ENCODE results near the gene PRKCZ. TPM values are rescaled to one million over a fixed set of nuclear protein-coding genes. Genes with fewer than 3 reads are reported as not detected.

Gene PRKCZ
- total RNA-seq, 1 donor = 4.6 TPM

- H3K4me1 ChIP-seq (ENCODE audit: insufficient read depth, low read length) = peaks cover 20% of the 10 kb centered on the region
- H3K9me3 ChIP-seq (ENCODE audit: low read depth, low read length) = no peaks in the 10 kb centered on the region
- no peak overlapping the region for H3K4me3 ChIP-seq (ENCODE audit: low read length)
- peaks cover 24% of the 10 kb centered on the region for H3K27me3 ChIP-seq (ENCODE audit: insufficient read depth, low read length)
Measured at GRCh38 chr1:2046953-2047748, 3.1 kb upstream of the PRKCZ start.

DNA sequence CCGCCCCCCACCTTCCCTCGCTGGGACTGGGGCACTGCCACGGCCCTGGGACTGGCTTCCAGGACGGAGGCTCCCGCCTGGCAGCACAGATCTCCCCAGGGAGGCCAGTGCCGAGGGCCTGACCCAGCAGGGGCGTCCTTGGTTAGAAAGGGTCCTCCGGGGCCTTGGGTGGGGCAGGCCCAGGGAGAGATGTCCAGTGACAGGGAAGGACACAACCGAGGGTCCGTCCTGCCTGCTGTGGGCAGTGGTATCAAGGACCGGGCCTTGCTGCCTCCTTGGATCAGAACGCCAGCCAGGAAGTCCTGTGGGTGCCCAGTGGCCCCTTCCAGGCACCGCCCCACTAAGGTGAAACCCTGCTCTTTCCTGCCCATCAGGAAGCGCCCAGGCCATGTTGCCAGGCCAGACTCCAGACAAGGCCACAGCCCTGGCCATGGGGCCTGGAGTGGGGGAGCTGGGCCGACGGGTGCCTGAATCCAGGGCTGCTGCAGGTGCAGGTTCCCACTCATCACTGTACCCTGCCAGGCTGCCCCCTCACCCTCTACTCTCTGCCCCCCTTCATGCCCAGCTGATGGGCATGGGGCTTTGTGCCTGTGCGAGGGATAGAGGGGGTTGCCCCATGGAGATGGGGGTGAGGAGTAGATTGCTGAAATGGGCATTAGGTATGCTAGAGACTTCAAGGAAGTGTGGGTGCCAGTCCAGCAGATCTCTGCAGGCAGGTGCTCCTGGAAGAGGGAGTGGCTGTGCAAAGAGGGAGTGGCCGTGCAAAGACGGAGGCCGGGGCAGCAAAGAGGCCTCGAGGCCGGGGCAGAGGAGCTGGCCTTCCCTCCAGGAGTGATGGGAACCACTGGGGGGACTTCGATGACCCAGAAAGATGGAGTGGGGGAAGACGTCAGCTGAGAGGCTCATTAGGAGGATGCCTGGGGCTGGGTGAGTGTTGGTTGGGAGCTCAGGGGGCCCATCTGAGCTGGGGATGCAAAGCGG is 2.2 kb upstream of the PRKCZ start:
- Histone ChIP-seq H3K4me1 (ENCODE audit: insufficient read depth, low read length) (peaks cover 20% of the 10 kb centered on the region), H3K27me3 (ENCODE audit: insufficient read depth, low read length) (peaks cover 24% of the 10 kb centered on the region), H3K4me3 (ENCODE audit: low read length) (no peak overlapping the region), H3K9me3 (ENCODE audit: low read depth, low read length) (no peaks in the 10 kb centered on the region)

- Histone ChIP-seq H3K4me1 (ENCODE audit: insufficient read depth, low read length) (peaks cover 20% of the 10 kb centered on the region), H3K27me3 (ENCODE audit: insufficient read depth, low read length) (peaks cover 24% of the 10 kb centered on the region), H3K9me3 (ENCODE audit: low read depth, low read length) (no peaks in the 10 kb centered on the region), H3K4me3 (ENCODE audit: low read length) (peak overlapping the region; percentile 48)
Measured at GRCh38 chr1:2049225-2049717, 940 bp upstream of the PRKCZ start.

GRCh38 chr1:2050461-2050792 is 216 bp downstream of the PRKCZ start:
- Histone ChIP-seq H3K27me3 (ENCODE audit: insufficient read depth, low read length) (peaks cover 24% of the 10 kb centered on the region), H3K4me1 (ENCODE audit: insufficient read depth, low read length) (peaks cover 11% of the 10 kb centered on the region), H3K4me3 (ENCODE audit: low read length) (peak overlapping the region; percentile 48), H3K9me3 (ENCODE audit: low read depth, low read length) (no peaks in the 10 kb centered on the region)

GRCh38 chr1:2050793-2051682 is 827 bp downstream of the PRKCZ start:
- Histone ChIP-seq H3K4me1 (ENCODE audit: insufficient read depth, low read length) (peaks cover 11% of the 10 kb centered on the region), H3K9me3 (ENCODE audit: low read depth, low read length) (no peaks in the 10 kb centered on the region), H3K27me3 (ENCODE audit: insufficient read depth, low read length) (peaks cover 24% of the 10 kb centered on the region), H3K4me3 (ENCODE audit: low read length) (peak overlapping the region; percentile 48)

- Histone ChIP-seq H3K4me1 (ENCODE audit: insufficient read depth, low read length) (peaks cover 11% of the 10 kb centered on the region), H3K27me3 (ENCODE audit: insufficient read depth, low read length) (peaks cover 17% of the 10 kb centered on the region)
Measured at GRCh38 chr1:2052054-2052679, 2.0 kb downstream of the PRKCZ start.

DNA sequence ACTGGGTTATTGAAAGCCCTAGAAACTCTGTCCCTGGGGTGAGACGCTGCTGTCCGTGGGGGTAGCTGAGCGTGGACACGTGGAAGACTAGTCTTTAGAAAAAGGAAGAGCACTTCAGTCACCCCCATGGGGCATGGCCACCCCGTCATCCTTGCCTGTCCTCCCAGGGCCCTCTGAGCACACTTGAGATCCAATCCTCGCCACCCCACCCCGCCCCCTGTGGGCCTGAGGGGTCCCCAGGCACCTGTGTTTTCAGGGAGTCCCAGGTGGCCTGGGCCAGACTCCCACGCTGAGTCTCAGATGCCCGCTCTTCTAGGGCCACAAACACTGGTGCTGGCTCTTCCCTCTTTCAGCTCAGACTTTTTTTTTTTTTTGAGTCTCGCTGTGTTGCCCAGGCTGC is 2.5 kb downstream of the PRKCZ start:
- Histone ChIP-seq H3K4me1 (ENCODE audit: insufficient read depth, low read length) (peaks cover 11% of the 10 kb centered on the region), H3K9me3 (ENCODE audit: low read depth, low read length) (no peaks in the 10 kb centered on the region), H3K27me3 (ENCODE audit: insufficient read depth, low read length) (peaks cover 14% of the 10 kb centered on the region), H3K4me3 (ENCODE audit: low read length) (no peak overlapping the region)

More at GRCh38 chr1:2052054-2052679, 2.0 kb downstream of the PRKCZ start:
- H3K4me3 ChIP-seq (ENCODE audit: low read length) = no peak overlapping the region
- H3K9me3 ChIP-seq (ENCODE audit: low read depth, low read length) = no peaks in the 10 kb centered on the region

DNA sequence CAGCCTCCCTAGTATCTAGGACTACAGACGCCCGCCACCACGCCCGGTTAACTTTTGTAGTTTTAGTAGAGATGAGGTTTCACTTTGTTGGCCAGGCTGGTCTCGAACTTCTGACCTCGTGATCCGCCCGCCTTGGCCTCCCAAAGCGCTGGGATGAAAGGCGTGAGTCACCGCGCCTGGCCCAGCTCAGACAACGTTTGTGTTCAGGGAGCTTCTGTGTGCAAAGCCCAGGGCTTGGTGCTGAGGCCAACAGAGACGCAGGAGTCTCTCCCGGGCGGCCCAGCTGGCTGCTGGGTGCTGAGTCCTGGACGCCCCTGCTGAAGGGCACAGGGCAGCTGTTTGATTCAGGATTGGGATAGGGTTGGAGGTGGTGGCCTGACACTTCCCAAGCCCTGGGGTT is 3.0 kb downstream of the PRKCZ start:
- Histone ChIP-seq H3K9me3 (ENCODE audit: low read depth, low read length) (no peaks in the 10 kb centered on the region), H3K27me3 (ENCODE audit: insufficient read depth, low read length) (peaks cover 10% of the 10 kb centered on the region), H3K4me1 (ENCODE audit: insufficient read depth, low read length) (peaks cover 11% of the 10 kb centered on the region), H3K4me3 (ENCODE audit: low read length) (no peak overlapping the region)

DNA sequence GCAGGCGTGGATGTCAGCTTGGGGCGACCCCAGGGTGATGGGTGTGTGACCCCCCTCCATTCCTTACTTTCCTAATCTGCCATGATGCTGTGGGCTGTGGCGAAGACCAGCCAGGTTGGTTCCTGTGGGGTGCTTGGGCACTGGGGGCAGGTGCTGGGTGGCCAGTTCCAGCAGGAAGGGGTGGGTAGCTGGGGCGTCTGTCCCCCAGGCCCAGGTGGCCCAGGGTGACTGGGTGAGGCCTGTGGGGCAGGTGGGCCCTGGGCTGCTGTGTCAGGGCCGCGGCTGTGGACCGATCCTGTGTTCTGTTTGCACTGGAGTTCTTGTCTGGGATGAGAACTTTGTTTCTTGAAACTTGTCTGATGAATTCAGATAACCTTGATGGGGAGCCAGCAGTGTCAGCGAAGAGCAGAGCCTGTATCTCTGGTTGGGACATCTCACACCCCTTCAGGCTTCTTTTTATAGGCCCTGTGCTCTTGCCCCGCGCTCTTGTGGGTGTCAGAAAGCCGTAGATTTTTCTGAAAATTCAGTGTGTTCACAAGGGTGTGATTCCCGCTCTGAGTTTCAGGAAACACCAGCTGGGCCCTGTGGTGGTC is 3.7 kb downstream of the PRKCZ start:
- peaks cover 11% of the 10 kb centered on the region for H3K4me1 ChIP-seq (ENCODE audit: insufficient read depth, low read length)
- H3K4me3 ChIP-seq (ENCODE audit: low read length) = no peak overlapping the region
- H3K9me3 ChIP-seq (ENCODE audit: low read depth, low read length) = no peaks in the 10 kb centered on the region
- peaks cover 9% of the 10 kb centered on the region for H3K27me3 ChIP-seq (ENCODE audit: insufficient read depth, low read length)

GRCh38 chr1:2054560-2054959 is 4.3 kb downstream of the PRKCZ start:
- Histone ChIP-seq H3K4me1 (ENCODE audit: insufficient read depth, low read length) (peaks cover 6% of the 10 kb centered on the region), H3K9me3 (ENCODE audit: low read depth, low read length) (no peaks in the 10 kb centered on the region), H3K27me3 (ENCODE audit: insufficient read depth, low read length) (peaks cover 2% of the 10 kb centered on the region), H3K4me3 (ENCODE audit: low read length) (no peak overlapping the region)

GRCh38 chr1:2055911-2056575 is 5.8 kb downstream of the PRKCZ start:
- H3K27me3 ChIP-seq (ENCODE audit: insufficient read depth, low read length) = no peaks in the 10 kb centered on the region
- H3K9me3 ChIP-seq (ENCODE audit: low read depth, low read length) = no peaks in the 10 kb centered on the region
- H3K4me3 ChIP-seq (ENCODE audit: low read length) = no peak overlapping the region
- H3K4me1 ChIP-seq (ENCODE audit: insufficient read depth, low read length) = no peaks in the 10 kb centered on the region

GRCh38 chr1:2056955-2057590 is 6.9 kb downstream of the PRKCZ start:
- Histone ChIP-seq H3K4me1 (ENCODE audit: insufficient read depth, low read length) (no peaks in the 10 kb centered on the region), H3K4me3 (ENCODE audit: low read length) (no peak overlapping the region), H3K27me3 (ENCODE audit: insufficient read depth, low read length) (no peaks in the 10 kb centered on the region), H3K9me3 (ENCODE audit: low read depth, low read length) (no peaks in the 10 kb centered on the region)

- Histone ChIP-seq H3K4me3 (ENCODE audit: low read length) (no peak overlapping the region), H3K4me1 (ENCODE audit: insufficient read depth, low read length) (no peaks in the 10 kb centered on the region), H3K27me3 (ENCODE audit: insufficient read depth, low read length) (no peaks in the 10 kb centered on the region), H3K9me3 (ENCODE audit: low read depth, low read length) (no peaks in the 10 kb centered on the region)
Measured at GRCh38 chr1:2059290-2059953, 9.2 kb downstream of the PRKCZ start.

All from mononuclear cell (primary cell).